HG03558 (cell line): ENCODE measurements around the gene CCNG1.

Experiments
- ATAC-seq: cut with Tn5 transposase; IDR thresholded peaks from one replicate; pipeline ENCODE4 v1.9.1; 2021; ENCODE audit warnings: moderate number of reproducible peaks; ENCODE audit not compliant: unreplicated experiment; ENCODE audit errors: extremely low read depth

The CCNG1 gene

GRCh38 chr5:163478126-163478981 is 41.0 kb downstream of the CCNG1 start:
- ATAC-seq = no peak

- no peak for ATAC-seq
Measured at GRCh38 chr5:163478982-163479271, 41.5 kb downstream of the CCNG1 start.

GRCh38 chr5:163489055-163489744 is 51.8 kb downstream of the CCNG1 start:
- ATAC-seq = no peak

GRCh38 chr5:163489745-163490075 is 52.3 kb downstream of the CCNG1 start:
- no peak for ATAC-seq
